Smooth muscle cell (in vitro differentiated cells): ENCODE results near the gene ANTXRL. TPM values are rescaled to one million over a fixed set of nuclear protein-coding genes. Genes with fewer than 3 reads are reported as not detected.

ENCODE experiments used
- DNase-seq: peaks from one replicate; lab custom pipeline; 2025; ENCODE audit not compliant: unreplicated experiment; lab: John Stamatoyannopoulos, UW
- H2AFZ ChIP-seq: fragments of 200-600 bp; sonication (generic); 2 replicates; pipeline ENCODE4 v1.6.0; 2016; ENCODE audit warnings: antibody characterized with exemption, low read depth, mild to moderate bottlenecking
- H3F3A ChIP-seq: fragments of 200-600 bp; sonication (generic); 2 replicates; pipeline ENCODE4 v1.6.0; 2017; ENCODE audit warnings: antibody characterized with exemption, low read depth
- H3K27ac ChIP-seq: fragments of 200-600 bp; sonication (generic); 2 replicates; pipeline ENCODE4 v1.5.1; 2016; ENCODE audit warnings: low read depth, mild to moderate bottlenecking
- H3K27me3 ChIP-seq: fragments of 200-600 bp; sonication (generic); 2 replicates; pipeline ENCODE4 v1.6.1; 2016; ENCODE audit warnings: low read depth, mild to moderate bottlenecking
- H3K36me3 ChIP-seq: fragments of 200-600 bp; sonication (generic); 2 replicates; pipeline ENCODE4 v1.5.1; 2016; ENCODE audit warnings: low read depth
- H3K4me1 ChIP-seq: fragments of 200-600 bp; sonication (generic); 2 replicates; pipeline ENCODE4 v1.5.1; 2016; ENCODE audit warnings: low read depth
- H3K4me2 ChIP-seq: fragments of 200-600 bp; sonication (generic); 2 replicates; pipeline ENCODE4 v1.6.0; 2016; ENCODE audit warnings: mild to moderate bottlenecking
- H3K4me3 ChIP-seq: fragments of 200-600 bp; sonication (generic); 2 replicates; pipeline ENCODE4 v1.5.1; 2016; ENCODE audit warnings: mild to moderate bottlenecking
- H3K79me2 ChIP-seq: fragments of 200-600 bp; sonication (generic); 2 replicates; pipeline ENCODE4 v1.6.0; 2016; ENCODE audit warnings: low read depth, mild to moderate bottlenecking
- H3K9ac ChIP-seq: fragments of 200-600 bp; sonication (generic); 2 replicates; pipeline ENCODE4 v1.6.0; 2016; ENCODE audit warnings: low read depth
- H3K9me3 ChIP-seq: fragments of 200-600 bp; sonication (generic); replicated peaks from 2 replicates; pipeline ENCODE4 v1.5.1; 2016; ENCODE audit warnings: low read depth
- H4K20me1 ChIP-seq: fragments of 200-600 bp; sonication (generic); 2 replicates; pipeline ENCODE4 v1.6.0; 2016; ENCODE audit warnings: low read depth
- CTCF ChIP-seq: fragments of 200-600 bp; sonication (generic); IDR thresholded peaks from 2 replicates; pipeline ENCODE4 v1.5.1; 2017; ENCODE audit warnings: borderline replicate concordance, mild to moderate bottlenecking, antibody characterized with exemption; ENCODE audit not compliant: insufficient read depth, poor library complexity, severe bottlenecking
- WGBS: methylation state at CpG from one replicate; pipeline ENCODE4 v1.1.7; 2016; ENCODE audit warnings: low lambda C conversion rate; 5-methylcytosine and 5-hydroxymethylcytosine counted together
- polyA plus RNA-seq: library from polyadenylated mRNA; unstranded; fragments of >200 nt; fragmentation: Nextera tagmentation; extraction: Ambion mirVana; gene quantifications from 2 replicates; pipeline ENCODE4 v1.2.1, GENCODE V29; 2016
- total RNA-seq: library from RNA; depleted of rRNA; stranded (reverse); fragments of >200 nt; gene quantifications from 2 replicates; pipeline ENCODE4 v1.2.3, GENCODE V29; 2014

The ANTXRL gene
- total and polyA plus RNA-seq, 2 experiments from 2014 or later, result not detected

GRCh38 chr10:46285300-46285699 is 1.5 kb upstream of the ANTXRL start:
- 42% methylated on average over 3 of the region's 3 CpGs for WGBS
- Histone ChIP-seq H3K36me3 (no peaks in the 10 kb centered on the region), H3K9me3 (no peaks in the 10 kb centered on the region), H3K27ac (no peak overlapping the region), H3K4me1 (no peaks in the 10 kb centered on the region), H3F3A (peaks cover 2% of the 10 kb centered on the region), H4K20me1 (no peaks in the 10 kb centered on the region), H2AFZ (peak overlapping the region; percentile 90), H3K4me2 (peak overlapping the region; percentile 90), H3K9ac (peak overlapping the region; percentile 72), H3K27me3 (no peaks in the 10 kb centered on the region), H3K79me2 (no peaks in the 10 kb centered on the region), H3K4me3 (peak overlapping the region; percentile 69)
- DNase-seq, result no peak
- no peak for TF ChIP-seq CTCF

- H3K4me3 ChIP-seq, result no peak overlapping the region
- H3K4me1 ChIP-seq, result no peaks in the 10 kb centered on the region
- no peak for DNase-seq
- H3K79me2 ChIP-seq, result no peaks in the 10 kb centered on the region
- H3K27ac ChIP-seq, result no peak overlapping the region
- no peak for TF ChIP-seq CTCF
- H3F3A ChIP-seq, result peaks cover 2% of the 10 kb centered on the region
- H3K9me3 ChIP-seq, result no peaks in the 10 kb centered on the region
- H3K9ac ChIP-seq, result no peak overlapping the region
- no peak overlapping the region for H3K4me2 ChIP-seq
- 95% methylated on average over 5 of the region's 5 CpGs for WGBS
- no peaks in the 10 kb centered on the region for H4K20me1 ChIP-seq
- H2AFZ ChIP-seq, result no peak overlapping the region
- H3K36me3 ChIP-seq, result no peaks in the 10 kb centered on the region
- no peaks in the 10 kb centered on the region for H3K27me3 ChIP-seq
Measured at GRCh38 chr10:46285966-46286620, 704 bp upstream of the ANTXRL start.

GRCh38 chr10:46287846-46288477 is 1.2 kb downstream of the ANTXRL start:
- H3K79me2 ChIP-seq, result no peaks in the 10 kb centered on the region
- TF ChIP-seq CTCF, result no peak
- H3K4me1 ChIP-seq, result no peaks in the 10 kb centered on the region
- H3F3A ChIP-seq, result peaks cover 2% of the 10 kb centered on the region
- H3K4me3 ChIP-seq, result no peak overlapping the region
- no peak overlapping the region for H3K4me2 ChIP-seq
- no peak for DNase-seq
- H2AFZ ChIP-seq, result no peak overlapping the region
- no peaks in the 10 kb centered on the region for H3K9me3 ChIP-seq
- H3K9ac ChIP-seq, result no peak overlapping the region
- no peaks in the 10 kb centered on the region for H3K36me3 ChIP-seq
- 80% methylated on average over 7 of the region's 7 CpGs for WGBS
- no peak overlapping the region for H3K27ac ChIP-seq
- H3K27me3 ChIP-seq, result no peaks in the 10 kb centered on the region
- no peaks in the 10 kb centered on the region for H4K20me1 ChIP-seq
